Fibroblast of skin of scalp (primary cell): ENCODE results near the gene RABL2B.

Source experiments
- DNase-seq: peaks from one replicate; pipeline ENCODE4 v3.0.0-alpha.2; 2013

The RABL2B gene

DNA sequence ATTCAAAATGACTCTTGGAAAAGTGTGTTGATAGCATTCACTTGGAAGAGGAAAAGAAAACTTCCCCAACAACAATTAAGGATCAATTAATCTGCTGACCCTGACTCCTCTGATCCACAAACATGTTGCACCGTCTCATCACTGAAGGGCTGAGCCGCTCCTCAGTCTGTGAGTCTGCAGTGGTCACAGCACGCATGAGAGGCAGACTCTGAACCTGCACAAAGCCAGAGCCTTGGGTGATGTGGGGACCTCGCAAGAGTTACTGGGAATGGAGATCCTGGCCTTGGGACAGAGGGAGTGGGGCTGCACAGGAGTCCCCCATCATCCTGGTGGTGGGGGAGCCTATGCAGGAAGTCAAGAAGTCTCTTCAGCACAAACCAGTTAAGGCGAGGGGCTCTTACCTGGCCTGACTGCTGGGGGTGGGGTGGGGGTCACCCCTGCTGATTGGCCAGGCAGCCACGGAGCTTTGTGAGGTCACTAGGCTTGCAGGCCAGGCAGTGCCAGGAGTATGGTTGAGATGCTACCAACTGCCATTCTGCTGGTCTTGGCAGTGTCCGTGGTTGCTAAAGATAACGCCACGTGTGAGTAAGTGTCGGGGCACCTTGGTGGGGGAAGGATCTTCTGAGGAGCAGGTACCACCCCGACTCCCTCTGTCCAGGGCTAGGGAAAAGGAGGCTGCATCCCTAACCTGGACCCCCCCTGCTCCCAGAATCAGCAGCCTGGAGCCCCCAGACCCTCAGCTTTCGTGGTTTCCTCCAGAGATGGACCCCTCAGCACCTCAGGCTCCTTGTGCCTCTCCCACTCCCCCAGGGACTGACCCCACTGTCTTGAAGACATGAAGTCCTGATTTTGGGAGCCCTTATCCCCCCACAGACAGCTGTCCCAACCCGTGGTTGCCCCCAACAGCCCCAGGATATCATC lies 45.4 kb downstream of the RABL2B start, which contains the start of gene ACR:
ACR (plus strand) TSS at position 477 of the 921 bp plus-strand sequence; CDS start at position 509, 32 bp downstream.
- DNase-seq = no peak

DNA sequence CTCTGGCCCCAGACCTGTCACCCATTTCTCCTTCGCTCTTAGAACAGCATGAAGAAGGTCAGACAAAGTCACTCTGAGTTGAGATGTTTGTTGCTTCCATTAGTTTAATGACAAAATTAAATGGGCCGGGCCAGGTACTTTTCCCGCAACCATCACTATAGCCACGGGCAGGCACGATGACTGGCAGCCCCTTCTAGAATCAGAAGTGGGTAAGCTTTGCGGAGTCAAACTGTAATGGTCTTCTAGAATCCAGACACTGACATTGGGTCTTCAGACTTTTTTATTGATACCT lies 47.8 kb downstream of the RABL2B start:
- no peak for DNase-seq

DNA sequence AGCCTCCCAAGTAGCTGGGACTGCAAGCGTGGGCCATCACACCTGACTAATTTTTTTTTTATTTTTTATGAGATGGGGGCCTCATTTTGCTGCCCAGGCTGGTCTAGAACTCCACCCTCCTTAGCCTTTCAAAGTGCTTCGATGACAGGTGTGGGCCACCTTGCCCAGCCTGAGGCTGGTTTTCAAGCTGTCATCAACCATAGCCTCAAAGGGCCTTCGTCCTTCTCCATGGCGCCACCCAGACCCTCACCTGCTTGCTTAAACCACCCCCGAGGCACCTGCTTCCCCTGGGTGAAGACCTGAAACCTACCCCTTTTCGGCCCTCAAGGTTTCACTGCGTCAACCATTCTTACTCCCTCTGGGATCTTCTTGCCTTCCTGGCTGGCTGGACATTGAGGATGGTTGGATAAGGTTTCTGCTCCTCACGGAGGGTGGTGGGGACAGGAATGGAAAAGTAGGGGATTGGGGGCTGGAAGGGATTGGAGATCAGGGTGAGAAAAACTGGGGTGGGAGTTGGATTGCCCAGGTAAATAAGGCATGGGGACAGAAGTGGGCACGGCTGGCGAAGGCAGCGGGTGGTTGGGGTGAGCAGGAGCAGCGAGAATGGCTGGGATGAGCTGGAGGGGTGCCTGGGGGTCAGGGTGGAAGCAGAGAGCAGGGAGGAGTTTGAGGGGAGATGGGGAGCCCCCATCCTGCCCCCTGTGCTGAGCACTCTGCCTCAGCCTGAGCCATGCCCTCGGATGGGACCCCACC lies 48.3 kb downstream of the RABL2B start:
- DNase-seq = no peak

DNA sequence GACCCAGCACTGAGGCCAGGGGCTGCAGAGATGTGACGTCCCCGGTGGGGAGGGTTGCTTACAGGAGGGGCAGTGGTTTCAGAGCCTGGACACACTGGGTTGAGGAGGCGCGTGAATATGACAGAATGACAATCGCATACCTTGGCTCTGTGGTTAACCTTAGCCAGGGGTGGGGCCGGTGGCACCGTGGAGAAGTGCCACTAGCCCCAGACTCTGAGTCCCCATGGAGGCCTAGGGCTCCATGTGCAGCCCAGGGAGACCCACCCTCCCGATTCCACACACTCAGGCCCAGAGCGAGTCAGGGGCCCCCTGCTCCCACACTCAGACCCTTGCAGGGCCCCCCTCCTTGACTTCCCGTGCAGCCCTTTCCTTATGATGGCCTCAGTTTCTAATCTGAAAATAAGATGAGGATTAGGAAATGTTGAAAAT lies 49.1 kb downstream of the RABL2B start:
- no peak for DNase-seq

DNA sequence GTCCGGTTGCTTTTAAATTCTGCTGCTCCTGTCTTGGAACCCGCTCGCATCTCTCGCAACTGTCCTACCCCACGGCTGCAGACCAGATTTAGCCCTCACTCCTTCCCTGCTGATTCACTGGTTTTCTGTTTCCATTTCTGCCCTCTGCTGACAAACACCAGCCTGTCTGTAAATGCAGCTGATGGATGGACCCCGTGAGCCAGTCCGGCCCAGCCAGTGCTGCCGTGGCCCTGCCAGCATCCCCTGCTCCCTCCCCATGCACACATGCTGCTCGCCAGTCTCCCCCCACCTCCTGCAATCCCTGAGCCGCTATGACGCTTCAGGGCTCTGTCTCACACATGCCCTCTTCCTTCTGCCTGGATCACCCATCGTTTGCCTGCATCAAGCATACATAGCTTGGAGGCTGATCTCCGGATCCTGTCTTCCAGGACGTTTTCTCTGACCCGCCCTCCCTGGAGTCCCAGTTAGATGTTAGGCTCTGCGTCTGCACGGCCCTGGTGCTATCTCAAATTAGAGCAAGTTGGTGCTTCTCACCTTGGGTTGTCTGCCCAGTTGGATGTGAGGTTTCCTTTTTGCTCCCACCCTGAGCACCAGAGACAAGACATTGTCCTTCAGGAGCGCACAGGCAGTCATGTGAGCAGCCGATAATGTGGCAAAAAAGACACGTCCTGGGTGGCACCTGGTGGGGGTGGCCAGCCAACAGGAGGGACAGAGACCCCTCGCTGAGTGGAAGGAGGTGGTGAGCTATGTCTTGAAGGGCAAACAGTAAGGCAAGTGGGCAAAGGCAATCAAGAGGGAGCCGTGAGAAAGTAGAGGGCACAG lies 49.7 kb downstream of the RABL2B start:
- DNase-seq = peak; percentile 29

DNA sequence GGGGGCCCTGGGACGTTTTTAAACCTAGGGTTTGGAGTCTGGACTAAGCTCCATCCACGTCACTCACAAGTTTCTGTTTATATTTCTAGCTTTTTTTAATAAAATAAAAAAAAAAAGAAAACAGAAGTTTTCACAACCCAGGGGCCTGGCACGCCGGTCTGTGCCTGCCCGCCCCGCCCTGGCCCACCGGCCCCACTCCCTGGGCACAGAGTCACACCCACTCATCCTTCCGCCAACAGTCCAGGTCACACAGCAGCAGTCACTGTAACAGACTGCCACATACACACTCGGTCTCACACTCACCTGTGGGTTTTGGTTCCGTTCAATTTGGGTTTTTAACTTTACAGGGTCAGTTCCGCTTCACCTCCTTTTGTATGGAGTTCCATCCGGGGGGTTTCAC lies 50.8 kb downstream of the RABL2B start:
- no peak for DNase-seq

DNA sequence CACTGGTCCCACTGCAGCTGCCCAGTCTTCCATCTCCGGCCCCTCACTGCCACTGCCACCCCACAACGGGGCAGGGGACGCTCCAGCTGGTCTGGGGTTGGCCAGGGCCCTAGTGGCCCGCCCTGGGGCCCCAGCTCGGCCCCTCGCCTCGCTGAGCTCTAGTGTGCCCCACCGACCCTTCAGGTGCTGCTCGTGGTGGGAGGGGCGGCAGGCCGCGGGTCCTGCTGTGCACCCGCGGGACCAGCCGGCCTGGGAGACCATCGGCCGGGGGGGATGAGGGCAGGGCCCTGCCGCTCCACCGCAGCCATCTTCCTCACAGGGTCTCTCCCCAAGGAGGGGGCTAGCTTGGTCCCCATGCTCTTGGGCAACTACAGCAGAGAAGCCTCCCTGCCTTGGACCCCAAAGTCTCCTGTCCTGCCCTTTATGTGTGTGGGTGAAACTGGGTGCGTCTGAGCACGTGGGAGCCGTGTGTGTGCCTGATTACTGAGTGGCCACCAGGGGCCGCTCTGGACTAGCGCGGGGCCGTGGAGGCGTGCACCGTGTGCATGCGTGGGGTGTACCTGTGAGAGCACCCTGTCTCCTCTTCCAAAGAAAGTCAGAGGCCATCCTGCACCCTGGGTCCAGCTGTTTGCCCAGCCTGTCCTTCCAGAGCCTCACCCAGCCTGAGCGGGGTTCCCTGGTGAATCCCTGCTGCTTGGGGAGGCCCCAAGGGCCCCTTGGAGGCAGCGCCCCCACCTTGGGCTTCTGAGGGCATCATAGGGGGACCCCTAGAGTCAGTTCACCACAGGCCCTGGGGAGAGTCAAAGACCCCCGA lies 51.4 kb downstream of the RABL2B start:
- DNase-seq = peak; percentile 34

DNA sequence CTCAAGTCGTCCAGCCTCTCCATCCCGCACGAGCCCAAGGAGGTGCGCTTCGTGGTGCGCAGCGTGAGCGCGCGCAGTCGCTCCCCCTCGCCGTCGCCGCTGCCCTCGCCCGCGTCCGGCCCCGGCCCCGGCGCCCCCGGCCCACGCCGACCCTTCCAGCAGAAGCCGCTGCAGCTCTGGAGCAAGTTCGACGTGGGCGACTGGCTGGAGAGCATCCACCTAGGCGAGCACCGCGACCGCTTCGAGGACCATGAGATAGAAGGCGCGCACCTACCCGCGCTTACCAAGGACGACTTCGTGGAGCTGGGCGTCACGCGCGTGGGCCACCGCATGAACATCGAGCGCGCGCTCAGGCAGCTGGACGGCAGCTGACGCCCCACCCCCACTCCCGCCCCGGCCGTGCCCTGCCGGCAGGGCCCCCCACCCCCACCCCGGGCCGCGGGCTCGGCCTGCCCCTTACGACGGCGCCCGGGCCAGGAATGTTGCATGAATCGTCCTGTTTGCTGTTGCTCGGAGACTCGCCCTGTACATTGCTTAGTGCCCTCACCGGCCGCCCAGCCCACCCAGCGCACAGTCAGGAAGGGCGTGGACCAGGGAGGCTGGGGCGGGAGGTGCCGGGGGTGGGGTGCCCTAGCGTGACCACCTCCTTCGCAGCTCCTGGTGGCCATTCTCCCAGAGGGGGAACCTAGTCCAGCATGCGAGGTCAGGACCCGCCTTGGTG lies 52.3 kb downstream of the RABL2B start:
- DNase-seq = peak; percentile 6

DNA sequence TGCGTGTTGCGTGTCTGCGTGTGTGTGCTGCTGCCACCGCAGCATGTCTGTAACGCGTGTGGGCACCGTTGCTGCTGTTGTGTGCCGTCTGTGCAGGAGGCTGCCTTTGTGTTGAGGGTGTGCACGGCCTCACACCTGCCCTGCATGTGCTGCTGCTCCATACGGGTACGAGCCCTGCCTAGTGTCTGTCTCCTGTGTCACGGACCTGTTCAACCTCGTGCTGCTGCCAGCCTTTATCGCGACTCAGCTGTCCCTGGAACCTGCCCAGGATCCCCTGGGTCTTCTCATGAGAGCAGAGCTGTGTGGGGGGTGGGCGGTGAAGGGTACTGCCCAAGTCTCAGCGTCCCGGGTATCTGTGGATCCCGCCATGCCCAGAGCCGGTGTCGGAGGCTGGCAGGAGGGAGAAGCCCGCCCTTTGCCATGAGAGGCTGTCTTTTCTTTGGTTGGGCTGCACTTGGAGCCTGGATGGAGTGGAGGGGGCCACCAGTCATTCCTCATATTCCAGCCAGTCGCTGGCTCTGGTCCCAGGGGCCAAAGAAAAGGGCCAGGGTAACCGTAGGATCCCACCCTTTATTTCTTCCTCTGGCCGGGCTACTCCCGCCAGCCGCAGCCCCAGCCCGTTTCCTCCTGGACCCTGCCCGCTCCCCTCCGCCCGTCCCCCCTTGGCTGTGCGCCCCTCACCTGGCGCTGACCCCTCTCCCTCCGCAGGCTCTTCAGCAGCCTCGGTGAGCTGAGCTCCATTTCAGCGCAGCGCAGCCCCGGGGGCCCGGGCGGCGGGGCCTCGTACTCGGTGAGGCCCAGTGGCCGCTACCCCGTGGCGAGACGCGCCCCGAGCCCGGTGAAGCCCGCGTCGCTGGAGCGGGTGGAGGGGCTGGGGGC lies 53.2 kb downstream of the RABL2B start:
- no peak for DNase-seq

DNA sequence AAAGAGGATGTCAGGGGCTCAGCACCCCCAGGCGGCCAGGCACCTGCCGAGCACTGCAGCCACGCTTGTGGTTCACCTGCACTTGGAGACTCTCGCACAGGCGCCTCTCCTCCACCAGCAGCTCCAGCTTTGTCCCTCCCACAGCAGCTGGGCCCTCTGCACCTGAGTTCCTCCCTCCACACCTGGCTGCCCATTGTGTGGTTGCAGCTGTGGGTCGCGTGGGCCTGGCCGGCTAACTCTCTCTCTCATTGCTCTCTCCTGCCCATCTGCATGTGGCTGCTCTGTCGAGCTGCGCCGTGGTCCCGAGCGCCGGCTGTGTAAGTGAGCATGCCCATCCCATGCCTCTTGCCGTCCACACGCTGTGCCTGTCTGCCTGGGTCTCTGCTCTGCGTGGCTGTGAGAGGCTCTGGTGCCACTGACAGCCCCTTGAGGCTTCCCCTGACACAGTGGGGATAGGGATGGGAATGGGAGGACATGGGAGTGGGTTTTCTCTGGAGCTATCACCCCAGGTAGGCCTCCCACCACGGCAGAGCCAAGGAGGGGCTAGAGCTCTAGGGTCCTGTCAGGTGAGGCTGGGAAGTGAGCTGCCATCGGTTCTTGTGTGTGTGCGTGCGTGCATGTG lies 53.9 kb downstream of the RABL2B start:
- DNase-seq = no peak

DNA sequence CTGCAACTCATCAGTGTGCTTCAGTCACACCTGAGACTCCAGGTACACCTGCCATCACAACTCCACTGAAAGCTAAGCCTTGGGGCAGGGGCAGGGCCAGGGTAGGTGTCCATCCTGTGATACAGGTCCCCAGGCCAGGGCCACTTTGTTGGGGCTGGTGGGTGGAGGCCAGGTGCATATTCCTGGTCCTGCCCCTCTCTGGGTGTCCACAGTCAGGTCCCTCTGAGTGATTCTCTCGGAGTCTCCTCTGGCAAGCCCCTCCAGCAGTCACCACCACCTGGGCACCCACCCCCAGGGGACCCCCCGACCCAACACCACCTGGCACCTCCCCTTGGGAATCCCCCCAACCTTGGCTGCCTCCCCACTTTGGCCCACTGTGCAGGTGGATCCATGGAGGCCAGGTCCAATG lies 54.9 kb downstream of the RABL2B start:
- no peak for DNase-seq

DNA sequence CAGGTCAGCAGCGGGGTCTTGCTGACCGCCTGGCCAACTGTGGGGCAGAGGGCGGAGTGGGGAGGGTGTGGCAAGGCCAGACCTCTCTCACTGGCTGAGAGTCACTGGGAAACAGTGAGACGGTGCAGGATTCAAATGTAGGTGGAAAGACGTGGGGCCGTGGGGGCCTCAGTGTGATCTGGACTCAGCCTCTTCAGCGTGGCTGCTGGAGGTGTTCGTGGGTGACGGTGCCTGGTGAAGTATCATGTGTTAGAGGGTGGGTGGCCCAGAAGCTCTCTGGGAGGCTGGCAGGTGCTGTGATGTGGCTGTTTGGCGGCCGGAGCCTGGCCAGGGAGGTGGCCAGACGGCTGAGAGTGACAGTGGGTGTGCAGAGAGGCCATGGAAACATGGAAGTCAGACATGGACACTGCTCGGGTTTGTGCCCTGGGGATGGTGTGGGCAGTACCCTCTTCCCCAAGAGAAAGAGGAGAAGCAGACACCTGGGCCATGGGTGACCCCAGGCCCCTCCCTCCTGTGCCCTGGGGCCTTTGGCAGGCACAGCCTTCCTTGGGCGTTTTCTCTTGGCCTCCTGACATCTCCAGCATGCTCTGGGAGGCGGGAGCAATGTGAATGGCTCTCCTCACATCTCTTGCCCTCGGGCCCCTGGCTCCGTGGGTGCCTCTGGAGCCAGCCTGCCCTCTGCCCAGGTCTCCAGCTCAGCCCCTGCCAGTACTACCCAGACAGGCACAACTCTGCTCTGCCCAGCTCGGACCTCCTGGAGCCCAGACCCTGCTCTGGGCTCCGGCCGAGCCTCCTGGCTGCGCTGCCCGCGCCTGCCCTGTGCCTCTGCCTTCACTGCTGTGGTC lies 55.5 kb downstream of the RABL2B start:
- DNase-seq = no peak

DNA sequence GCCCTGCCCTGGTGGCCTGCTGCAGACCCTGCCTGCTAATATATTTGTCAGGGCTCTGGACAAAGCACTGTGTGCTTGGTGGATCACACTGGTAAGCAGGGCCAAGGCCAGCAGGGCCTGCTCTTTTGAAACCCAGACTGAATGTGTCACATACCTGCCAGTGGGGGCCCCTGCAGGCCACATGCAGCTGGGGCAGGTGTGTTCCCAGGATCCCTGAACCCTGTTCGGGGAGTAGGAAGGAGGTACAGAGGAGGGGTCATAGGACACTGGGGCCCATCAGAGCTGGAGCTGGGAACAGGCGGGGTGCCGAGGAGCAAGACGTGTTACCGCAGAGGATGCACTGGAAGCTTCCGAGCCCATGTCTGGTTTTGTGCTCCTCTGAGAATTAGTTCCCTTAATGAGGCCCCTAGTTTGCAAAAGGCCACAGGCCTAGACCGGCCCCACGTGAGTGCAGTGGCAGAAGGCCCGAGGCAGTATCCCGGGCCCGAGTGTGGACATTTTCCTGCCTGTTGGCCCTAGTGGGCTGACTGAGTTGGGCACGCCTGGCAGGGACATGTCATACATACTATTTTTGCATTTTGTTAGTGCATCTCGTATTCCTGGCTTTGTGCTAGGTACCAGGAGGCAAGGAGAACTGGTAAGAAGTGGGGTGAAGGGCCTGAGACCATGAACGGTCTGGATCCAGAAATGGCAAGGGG lies 56.6 kb downstream of the RABL2B start:
- no peak for DNase-seq

DNA sequence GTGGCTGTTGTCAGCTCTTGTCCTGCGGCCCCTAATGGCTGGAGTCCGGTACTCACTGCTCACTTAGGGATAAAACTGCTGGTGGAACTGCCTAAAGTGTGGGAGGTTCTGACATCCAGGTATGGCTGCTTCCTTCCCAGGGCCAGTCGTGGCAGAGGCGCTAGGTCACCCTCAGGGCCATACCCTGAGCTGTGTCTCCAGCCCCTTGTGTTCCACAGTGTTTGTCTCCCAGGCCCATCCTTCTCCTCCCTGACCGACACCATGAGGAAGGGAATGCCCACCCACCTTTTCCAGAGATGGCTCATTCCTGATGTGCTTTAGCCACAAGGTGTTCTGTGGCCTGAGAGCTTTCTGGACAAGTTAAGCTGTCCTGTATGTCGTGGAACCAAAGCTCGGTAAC lies 57.8 kb downstream of the RABL2B start:
- DNase-seq = no peak

DNA sequence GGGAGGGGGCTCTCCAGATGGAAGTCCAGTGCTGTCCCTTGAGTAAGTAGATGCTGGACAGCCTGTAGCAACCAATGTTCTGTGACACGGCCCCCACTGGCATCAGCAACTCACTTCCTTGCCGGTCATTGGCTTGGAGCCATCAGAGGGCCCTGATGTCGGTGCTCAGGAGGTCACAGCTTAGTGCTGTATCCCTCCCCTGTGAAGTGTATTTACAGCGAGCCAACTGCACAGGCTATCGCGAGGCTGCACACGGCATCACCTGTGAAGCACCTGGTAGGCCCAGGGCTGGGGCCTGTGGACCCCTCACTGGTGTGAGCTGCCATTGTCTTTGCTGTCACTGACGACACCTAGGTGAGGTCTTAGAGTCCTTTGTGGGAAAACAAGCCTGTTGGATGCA lies 58.8 kb downstream of the RABL2B start:
- DNase-seq = no peak

DNA sequence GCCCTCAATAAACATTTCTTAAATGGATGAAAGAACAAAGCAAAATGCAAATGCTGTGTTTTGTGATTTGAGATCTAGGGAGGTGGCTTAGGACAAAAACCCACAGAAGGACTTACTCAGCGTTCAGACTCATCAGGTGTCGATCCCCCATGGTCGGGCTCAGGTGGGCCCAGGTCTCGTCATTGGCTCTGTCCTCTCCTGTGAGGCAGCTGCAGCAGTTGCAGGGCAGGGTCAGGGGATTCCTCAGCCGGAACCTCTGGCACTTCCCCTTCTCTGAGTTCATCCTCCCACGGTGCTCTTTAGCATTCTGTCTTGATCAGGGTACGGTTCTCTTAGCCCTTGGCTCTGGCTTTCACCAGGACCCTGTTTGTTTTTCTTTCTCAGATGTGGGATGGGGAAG lies 59.4 kb downstream of the RABL2B start:
- no peak for DNase-seq

DNA sequence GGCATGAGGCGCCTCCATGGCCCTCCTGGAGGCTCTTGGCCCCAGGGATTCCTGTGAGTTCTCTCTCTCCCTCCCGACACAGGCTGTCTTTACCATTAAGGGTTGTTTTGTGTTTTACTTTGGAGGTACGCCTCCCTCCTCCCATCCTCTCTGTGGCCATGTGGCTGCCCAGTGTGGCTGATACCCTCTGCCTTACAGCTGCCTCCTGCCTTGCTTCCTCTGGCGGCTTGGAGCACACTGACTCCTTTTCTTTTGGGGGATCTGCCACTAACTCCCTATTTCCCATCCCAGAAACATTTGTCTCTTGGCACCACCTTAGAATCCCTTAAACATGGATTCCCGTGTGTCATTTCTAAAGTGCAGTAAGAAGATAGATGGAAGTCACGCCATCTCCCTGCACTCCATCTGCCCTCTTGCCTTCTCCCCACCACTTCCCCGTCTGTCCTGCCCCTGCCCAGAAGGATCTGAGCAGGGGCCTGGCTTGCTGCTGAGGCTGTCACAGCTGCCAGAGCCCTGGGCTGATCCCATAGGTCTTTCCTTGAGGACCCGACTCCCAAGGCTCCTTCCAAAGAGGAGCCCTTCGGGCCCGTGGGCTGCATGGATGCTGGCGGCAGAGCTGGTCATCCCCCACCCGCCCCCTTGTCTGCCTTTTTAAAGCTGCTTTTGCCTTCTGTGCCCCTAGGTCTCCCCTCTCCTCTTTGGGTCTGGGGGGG lies 60.6 kb downstream of the RABL2B start:
- no peak for DNase-seq
